ENCODE measurements around the gene PLEKHA6.
A peak's percentile ranks its signal among the peaks of the same experiment; 100 is the strongest.

Gene PLEKHA6

DNA sequence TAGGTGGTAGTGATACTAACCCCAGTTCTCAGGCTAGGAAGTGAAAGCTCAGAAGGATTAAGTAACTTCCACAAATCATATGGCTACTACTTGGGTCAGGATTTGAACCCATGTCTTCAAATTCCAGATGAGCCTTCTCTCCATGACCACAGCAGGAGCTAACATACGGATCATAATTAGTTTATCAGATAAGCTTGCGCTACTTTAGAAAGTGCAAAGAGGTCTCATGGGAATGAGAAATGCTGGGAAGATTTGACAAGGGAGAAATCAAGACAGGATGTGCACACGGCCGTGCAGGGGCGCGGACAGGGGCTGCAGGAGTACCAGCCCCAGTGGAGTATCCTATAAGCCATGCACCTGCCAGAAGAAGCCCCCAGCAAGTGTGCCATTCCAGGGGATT is 5.2 kb downstream of the PLEKHA6 start:
- no peak for DNase-seq (ENCODE audit: low spot score)

DNA sequence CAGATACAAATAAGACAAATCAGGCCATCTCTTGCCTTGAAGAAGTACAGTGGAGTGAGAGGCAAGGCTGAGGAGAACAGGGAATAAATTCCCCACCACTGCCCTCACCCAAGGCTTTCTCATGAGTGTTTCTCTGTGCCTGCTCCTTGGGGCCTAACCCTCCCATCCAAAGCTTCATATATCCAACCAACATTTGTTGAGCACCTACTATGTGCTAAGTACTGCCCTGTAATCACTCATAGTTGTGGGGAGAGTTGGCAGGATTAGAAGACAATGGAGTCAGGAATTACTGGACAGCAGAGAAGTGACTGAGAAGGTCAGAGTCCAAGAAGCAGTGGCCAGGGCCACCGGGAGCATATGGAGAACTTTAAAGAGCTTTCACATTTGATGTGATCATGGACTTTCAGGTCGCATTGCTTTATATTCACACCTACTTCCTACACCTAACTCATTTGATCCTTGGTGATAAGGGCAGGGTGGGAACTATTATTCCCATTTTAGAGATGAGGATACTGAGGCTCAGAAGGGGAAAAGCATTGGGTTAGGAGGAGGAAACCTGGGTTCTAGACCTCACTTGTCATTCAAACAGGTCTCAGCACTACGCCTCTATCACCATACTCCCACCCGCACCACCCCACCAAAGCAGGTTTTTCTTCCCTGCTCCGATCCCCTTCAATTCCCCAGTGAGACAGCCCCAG is 6.4 kb downstream of the PLEKHA6 start:
- DNase-seq (ENCODE audit: low spot score): no peak

DNA sequence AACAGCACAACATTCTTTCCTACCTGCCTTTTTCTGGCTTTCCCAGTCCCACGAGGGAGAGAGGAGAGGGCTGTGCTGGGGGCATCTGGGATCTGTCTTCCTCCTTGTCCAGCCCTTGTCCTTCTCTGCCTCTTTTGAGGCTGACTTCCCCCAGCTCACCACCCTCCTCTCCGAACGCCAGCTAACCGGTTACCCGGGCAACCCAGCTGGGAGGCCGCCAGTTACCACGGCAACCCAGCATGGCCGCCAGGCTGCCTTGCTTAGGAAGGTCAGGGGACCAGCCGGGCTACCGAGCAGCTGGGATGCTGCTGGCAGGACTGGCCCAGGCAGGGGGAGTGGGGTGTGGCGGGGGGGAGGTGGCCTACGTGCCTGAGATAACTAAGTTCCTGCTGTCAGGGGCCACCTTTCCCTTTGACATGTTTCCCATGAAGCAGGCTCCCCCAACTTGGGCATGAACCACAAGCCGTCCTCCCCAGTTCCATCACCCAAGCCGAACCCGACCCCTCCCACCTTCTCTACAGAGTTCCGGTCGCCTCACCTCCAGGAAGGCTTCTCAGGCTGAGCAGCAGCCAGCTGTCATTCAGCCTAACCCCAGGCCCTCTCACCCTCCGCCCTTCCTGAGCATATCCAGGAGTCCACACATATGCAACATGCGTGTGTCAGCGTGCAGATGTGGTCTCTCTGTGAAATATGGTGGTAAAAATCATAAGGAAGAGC is 8.7 kb downstream of the PLEKHA6 start:
- DNase-seq (ENCODE audit: low spot score): no peak

DNA sequence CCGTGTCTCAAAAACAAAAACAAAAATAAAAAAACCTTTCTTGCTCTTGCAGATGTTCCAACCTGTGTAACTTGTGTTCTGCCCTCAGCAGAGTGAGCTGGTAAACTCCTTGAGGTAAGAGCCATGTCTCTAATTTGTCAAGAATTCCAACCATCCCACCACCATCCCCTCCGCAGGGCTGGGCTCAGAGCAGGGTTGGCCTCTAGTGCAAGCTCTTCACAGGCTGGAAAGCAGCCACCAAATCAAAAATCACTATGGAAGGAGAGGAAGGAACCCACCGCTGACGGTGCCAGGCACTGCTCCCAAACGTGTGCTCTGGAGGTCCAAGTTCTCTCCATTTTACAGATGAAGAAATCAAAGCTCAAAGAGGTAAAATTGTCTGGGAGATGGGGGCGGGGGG is 9.4 kb downstream of the PLEKHA6 start:
- no peak for DNase-seq (ENCODE audit: low spot score)

DNA sequence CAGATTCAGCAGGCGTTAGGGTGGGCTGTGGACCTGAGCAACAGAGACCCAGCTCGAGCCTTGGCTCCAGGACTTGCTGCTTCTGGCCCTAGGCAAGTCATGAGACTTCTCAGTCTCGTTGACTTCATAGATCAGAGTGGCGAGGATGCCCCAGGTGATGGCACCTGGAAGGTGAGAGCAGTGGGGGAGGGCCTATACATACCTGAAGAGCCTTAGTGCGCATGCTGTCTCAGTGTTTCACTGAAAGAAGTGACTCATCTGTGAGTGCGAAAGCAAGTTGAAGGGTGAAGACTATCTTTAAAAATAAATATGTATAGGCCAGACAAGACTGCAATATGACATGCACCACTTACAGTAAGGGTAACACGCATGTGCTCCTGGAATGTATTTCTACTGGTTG is 10.1 kb downstream of the PLEKHA6 start:
- no peak for DNase-seq (ENCODE audit: low spot score)

DNA sequence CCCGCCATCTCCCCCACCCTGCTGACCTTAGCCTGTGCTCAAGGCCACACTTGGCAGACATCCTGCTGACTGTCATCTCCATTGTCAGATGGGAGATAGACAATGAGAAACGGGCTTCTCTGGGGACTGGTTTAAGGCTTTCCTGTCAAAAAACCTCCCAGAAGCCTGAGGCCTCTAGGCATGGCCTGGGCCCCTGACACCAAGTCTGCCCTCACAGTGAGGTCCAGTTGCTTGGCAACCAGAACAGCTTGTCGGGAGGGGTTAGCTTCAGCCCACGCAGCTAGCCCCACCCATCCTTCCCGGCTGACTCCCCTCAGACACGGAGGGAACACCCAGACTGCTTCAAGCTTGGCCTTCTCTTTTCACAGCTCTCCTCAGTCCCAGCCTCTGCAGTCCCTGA is 11.0 kb downstream of the PLEKHA6 start:
- peak; percentile 8 for DNase-seq (ENCODE audit: low spot score)

DNA sequence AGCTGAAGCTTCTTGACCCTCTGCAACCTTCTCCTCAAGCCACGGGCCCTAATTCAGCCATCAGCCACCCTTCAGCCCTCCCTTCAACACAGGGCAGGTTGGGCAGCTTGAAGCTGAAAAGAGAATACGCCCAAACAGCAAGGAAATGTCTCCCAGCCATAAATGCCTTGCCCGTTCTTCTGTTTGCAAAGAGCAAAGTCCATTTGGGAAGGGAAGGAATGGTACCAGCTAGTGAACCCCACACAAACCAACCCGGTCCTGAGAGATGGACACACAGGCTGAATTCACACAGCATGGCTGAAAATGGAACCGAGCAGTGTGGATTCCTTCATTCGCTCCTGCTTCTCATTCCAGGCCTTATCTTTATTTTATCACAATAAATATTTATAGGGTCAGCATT is 11.5 kb downstream of the PLEKHA6 start:
- DNase-seq (ENCODE audit: low spot score): peak; percentile 73

DNA sequence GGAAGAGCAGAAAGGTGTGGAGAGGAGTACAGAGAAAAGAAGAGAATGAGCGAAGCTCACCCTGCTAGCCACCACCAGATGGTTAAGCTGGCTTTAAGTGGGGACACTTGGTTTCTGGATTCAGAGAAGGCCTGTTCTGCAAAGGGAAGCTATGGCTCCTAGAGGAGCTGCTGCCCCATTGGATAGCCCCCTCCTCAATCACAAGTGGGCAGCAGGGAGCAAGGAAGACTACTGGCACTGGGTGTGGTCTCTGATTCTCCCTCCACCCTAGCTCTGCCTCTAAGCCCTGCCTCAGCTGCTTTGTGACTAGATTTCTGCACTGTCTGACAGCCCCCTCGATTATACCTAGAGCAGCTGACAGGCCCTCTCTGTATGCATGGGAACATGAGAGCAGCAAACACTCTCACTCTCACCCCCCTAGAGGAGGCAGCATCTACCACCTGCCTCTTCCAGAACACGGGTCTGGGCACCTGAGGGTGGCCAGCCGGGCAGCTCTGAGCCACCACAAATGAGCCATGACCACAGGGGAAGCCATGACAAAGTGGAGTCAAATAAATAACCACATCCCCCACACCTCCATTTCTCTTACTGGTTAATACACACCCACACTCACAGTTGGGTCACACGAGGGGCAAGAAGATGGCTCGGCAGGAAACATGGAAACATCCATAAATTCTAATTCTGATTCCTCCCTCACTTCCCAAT is 13.6 kb downstream of the PLEKHA6 start:
- no peak for DNase-seq (ENCODE audit: low spot score)

DNA sequence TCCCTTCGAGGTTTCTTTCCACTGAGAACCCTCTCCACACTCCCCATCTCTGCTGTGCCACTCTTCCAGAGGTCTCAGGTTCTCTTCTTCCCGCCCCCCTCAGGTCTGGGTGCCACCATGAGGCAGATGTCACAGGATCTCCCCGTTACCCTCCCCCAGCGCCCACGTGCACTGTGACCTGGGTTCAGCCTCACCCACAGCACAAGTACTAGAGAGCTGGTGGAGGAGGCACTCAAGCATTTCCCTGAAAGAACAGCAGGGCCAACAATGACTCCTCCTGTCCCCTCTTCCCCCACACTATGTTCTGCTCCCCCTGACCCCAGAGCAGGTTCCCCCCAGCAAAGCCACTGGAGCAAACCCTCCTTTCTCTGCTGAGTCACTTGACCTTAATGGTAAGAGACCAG is 14.3 kb downstream of the PLEKHA6 start:
- no peak for DNase-seq (ENCODE audit: low spot score)

DNA sequence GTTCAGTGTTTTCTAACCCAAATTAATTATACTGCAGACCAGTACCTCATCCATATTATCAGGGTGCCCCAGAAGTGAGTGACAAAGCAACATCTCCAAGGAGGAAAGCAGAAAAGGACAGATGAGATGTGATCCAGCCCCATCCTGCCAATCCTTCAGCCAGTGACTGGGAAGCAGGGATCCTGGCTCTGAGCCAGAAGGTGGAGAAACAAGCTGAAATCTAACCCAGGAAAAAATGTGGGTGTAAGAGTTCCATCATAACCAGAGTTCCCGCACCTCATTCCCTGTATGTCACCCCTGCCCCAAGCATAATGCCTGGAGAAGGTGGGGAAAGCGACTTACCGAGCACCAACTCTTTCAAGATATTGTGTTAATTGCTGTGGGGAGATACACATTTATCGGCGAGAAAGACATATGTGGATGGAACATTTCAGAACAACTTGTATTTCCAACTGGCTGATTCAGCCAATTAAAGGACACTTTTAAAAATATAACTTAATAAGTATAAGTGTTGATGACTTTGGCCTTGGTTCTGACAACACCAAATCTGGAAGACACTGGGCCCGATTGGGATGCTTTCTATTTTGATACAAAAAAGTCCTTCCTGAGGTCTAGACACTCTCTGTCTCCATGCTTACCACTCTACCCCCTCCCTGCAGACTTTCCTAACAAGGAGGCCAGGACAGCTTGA is 14.9 kb downstream of the PLEKHA6 start:
- no peak for DNase-seq (ENCODE audit: low spot score)

DNA sequence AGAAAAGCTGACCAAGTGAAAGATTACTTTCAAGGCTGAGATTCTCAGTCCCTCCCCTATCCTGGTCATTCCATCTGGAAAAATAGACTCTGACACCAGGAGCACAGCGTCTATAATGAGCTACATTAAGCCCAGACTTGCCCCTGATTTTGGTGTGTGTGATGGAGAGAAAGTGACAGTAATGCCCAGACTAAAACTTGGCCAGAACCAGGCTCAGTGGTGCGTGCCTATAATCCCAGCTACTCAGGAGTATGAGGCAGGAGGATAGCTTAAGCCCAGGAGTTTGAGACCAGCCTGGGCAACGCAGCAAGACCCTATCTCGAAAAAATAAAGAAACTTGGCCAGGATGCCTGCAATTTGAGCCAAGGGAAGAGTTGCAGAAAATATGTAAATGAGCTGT is 15.9 kb downstream of the PLEKHA6 start:
- DNase-seq (ENCODE audit: low spot score): no peak

DNA sequence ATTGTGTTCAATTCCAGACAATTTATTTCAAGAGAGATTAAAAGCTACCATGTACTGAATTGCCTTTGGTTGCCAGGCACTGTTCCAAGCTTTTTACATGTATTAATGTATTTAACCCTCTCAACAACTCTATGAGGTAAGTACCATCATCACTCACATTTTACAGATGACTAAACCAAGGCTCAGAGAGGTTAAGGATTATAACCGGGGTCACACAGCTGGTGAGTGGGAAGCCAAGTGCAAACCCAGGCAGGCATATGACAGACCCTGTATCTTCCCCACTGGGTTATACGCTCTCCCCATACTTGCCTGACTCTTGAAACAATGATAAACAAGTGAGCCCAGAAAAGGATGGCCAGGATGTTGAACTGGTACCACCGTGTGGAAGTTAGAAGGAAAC is 16.5 kb downstream of the PLEKHA6 start:
- no peak for DNase-seq (ENCODE audit: low spot score)

DNA sequence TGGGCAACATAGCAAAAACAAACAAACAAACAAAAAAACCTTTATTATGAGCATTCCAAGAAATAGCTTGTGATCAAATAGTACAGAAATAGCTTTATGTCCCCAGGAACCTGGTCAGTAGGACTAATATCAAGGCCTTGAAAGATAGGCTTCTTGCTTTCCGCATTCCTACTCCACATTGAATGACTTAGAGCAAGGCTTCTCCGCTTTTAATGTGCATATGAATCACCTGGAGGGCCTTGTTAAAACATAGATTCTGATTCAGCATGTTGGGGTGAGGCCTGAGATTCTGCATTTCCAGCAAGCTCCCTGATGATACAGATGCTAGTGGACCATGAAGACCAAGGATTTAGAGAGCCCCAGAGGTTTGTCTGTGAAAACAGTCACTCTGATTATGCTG is 17.4 kb downstream of the PLEKHA6 start:
- no peak for DNase-seq (ENCODE audit: low spot score)

DNA sequence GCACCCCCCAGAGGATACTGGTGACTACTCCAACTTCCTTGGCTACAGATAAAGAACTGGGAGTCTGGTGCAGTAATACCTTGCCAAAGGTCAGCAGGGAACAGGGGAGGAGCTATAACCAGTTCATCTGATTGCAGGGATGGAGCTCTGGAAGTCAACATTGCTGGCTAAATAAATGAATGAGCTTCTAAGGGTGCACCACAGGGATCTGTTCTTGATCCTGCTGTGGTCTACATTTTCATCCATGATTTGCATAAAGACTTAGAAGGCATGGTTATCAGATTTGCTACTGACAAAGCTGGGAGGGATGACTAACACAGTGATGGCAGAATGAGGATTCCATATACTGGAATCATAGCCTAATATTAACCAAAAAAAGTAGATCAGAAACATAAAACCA is 18.3 kb downstream of the PLEKHA6 start:
- no peak for DNase-seq (ENCODE audit: low spot score)

DNA sequence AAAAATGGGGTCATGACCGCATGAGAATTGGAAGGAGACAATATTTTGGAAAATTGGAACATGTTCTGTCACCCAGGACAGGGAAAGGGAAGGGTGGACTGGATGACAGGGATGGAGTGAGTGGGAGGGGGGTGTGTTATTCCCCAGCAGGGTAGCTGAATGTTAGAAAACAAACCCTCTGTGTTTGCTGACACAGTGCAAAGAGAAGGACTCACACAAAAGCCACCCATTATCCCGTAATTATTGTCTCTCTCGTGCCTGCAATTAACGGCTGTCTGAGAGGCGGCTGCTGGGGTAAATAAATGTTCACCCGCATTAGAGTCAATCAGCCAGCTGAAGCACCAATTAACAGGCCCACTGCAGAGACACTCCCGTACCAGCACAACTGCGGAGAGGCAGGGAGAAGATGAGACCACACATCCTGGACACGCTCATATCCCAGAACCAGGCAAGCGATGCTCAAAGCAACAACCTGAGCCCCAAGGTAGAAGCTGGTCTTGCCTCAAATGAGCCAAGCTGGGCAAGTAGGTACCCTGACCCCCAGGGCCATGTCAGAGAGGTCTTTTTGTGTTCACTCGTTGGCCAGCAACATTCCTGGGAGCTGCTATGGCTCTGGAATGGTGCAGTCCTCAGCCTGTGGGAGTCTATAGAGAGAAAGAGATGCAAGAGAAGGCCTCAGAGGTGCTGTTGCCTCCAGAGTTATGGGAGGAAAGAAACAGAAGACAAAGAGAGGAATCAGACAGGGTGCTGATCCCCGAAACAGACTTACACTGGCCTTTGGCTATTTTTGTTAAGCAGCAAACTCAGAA is 19.4 kb downstream of the PLEKHA6 start:
- no peak for DNase-seq (ENCODE audit: low spot score)

DNA sequence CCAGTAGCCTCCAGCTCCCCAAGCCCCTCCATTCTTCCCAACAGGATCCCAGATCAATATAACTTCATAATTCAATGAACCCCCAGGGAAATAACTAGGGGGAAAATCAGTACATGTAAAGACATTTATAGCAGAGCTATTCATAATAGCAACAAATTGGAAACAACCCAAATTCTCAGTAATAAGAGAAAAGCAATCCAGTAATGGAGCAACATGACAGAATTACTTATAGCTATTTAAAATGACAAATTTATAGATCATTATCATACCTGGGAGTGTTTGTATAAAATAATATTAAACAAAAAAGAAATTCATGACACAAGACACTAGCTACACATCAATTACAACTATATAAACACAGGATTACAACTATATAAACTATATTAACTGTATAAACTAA is 20.2 kb downstream of the PLEKHA6 start:
- DNase-seq (ENCODE audit: low spot score): no peak

DNA sequence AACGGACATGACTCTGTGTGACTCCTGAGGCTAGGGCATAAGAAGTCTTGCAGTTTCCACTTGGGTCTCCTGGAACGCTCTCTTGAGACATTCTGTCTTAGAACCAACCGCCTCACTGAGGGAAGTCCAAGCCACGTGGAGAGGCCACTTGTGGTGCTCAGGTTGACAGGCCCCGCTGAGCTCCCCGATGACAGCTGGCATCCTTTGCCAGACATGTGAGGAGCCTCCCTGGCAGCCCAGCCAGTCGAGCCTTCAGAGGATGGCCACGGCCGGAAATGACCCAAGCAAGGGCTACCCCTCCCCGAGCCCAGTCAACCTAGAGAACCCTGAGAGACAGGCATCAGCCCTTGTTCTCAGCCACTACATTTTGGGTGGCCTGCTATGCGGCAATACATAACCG is 20.7 kb downstream of the PLEKHA6 start:
- DNase-seq (ENCODE audit: low spot score): no peak

DNA sequence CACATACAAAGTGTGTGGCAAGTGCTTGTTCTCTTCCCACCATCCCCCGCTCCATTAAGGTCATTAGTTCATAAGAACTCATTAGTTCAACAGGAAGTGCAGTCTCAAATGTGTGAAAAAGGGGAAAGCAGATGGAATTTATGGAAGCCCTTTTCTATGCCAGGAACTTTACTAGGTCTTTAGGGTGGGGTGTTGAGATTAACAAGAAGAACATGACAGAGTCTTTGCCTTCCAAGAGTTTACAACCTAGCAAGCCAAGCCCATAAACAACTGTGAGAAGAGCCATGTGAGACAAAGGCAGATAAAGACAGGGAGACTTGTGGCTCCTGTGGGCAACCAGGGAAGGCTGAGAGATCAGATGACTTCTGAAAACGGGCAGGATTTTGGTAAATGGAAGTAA is 21.4 kb downstream of the PLEKHA6 start:
- DNase-seq (ENCODE audit: low spot score): peak; percentile 25

DNA sequence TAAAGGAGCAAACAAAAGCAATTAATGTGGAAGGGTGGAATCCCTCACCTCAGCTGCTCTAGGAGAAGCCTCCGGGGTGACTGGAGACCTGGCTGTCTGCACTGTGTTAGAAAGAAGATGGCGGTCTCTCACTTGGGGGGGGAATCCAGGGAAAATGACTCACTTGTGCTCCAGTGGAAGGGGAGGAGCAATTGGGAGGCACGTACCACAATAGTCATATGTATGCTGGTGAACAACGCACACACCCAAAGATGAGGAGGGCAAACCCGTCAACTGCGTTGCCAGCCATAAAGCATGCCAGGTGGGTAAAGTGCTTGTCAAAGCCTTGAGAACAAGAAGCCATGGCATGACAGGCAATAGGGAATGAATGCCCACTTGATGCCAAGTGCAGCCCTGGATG is 22.1 kb downstream of the PLEKHA6 start:
- DNase-seq (ENCODE audit: low spot score): no peak

DNA sequence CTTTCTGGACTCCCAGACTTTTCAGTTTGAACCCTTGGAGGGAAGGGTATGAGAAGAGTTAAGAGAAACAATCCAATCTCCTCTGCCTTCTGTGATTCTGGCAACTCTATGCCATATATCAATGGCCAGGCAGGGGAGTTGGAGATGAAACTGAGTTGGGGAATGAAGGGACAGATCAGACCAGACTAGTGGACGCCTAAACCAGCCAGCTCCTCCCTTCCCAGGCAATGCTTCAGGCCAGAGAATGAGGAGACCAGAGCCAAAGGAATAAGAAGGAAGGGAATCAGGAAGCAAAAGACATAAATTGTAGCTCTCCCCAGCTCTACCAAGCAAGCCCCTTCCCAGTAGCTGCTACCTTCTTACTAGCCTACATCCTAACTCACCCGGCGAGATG is 22.7 kb downstream of the PLEKHA6 start:
- no peak for DNase-seq (ENCODE audit: low spot score)

DNA sequence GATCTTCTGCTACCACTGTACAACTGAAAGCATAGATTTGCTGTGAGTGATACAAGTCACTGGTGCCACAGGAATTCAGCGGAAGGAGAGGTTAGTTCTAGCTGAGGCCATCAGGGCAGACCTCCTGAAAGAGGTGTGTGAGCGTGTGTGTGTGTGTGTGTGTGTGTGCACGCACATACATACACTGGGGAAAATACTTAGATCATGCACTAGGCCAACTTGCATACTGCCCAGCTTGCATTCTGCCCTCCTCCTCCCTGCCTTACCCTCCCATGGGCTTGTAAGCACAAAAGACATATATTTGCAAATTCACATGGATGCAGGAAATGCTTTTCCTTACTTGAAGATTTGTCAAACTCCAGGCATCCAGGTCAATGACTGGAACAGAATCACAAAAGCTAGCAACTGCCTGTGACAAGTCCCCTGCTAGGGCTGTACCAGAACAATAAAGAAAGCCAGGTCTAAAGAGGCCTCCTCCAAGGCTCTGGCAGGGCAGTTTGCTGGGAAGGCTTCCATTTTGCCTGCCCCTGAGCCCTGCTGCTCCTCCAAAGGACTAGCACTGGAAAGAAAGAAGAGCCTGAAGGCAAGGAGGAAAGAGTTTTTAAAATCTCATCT is 23.2 kb downstream of the PLEKHA6 start:
- no peak for DNase-seq (ENCODE audit: low spot score)

DNA sequence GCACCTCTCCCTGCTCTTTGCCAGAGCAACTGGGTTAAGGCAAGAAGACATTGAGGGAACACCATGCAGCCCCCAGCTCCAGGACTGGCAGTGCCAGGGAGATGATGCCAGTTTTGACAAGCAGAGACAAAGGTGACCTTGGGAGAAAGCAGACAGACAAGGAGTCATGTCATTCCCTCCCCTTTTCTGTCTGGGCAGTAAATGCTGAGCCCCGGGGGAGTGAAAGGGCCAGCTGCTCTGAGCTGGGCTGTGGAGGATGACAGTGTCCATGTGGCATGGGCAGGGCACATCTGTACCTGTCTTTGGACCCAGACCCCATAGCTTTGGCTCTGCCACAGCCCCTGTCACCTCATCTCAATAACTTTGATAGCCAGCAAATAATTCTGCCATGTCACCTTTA is 24.2 kb downstream of the PLEKHA6 start:
- DNase-seq (ENCODE audit: low spot score): no peak
